IPS DF 6.9 (cell line): ENCODE measurements around the gene SLC13A1.

ENCODE experiments used
- DNase-seq: peaks from one replicate; pipeline ENCODE4 v3.0.0-alpha.2; 2013; ENCODE audit warnings: low read depth, low spot score
- H3K27ac ChIP-seq: one replicate; pipeline ENCODE4 v1.5.1; 2013; ENCODE audit warnings: low read length, control low read depth
- H3K27me3 ChIP-seq: 2 replicates; pipeline ENCODE4 v1.6.1; 2013; ENCODE audit warnings: mild to moderate bottlenecking, low read length; ENCODE audit not compliant: control insufficient read depth, insufficient read depth
- H3K36me3 ChIP-seq: 2 replicates; pipeline ENCODE4 v1.6.1; 2013; ENCODE audit warnings: low read length; ENCODE audit not compliant: control insufficient read depth, insufficient read depth
- H3K4me1 ChIP-seq: 2 replicates; pipeline ENCODE4 v1.6.1; 2013; ENCODE audit warnings: low read length; ENCODE audit not compliant: control insufficient read depth, insufficient read depth
- H3K4me3 ChIP-seq: 2 replicates; pipeline ENCODE4 v1.5.1; 2013; ENCODE audit warnings: mild to moderate bottlenecking, low read length
- H3K9me3 ChIP-seq: 2 replicates; pipeline ENCODE4 v1.6.1; 2013; ENCODE audit warnings: low read length, inconsistent platforms; ENCODE audit not compliant: control insufficient read depth, insufficient read depth
- WGBS: extraction: QIAGEN DNeasy Blood & Tissue Kit; methylation state at CpG from one replicate; pipeline ENCODE4 v1.1.7; 2013; ENCODE audit warnings: mixed read lengths, missing lambda C conversion rate; ENCODE audit not compliant: insufficient read length, insufficient coverage; 5-methylcytosine and 5-hydroxymethylcytosine counted together

The SLC13A1 gene

DNA sequence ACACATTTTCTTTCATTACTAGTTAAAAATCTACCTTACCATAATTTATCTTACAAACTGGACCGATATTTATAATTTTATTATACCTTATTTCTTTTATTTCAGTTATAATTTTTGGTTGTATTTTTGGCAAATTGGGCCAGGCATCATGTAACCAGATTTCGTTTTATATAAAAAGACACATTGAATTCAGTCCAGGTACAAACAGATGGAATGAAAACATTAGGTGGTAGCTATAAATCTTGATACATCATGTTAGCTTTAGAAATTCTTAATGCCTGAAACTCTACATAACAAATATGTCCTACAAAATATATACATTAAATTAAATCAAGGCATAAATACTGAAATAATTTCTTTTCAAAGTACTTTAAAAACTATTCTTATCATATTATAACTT lies 73.1 kb downstream of the SLC13A1 start:
- no peak for DNase-seq
- Histone ChIP-seq H3K9me3 (no peaks in the 10 kb centered on the region), H3K27ac (no peak overlapping the region), H3K4me3 (no peak overlapping the region), H3K36me3 (no peaks in the 10 kb centered on the region), H3K4me1 (no peaks in the 10 kb centered on the region), H3K27me3 (no peaks in the 10 kb centered on the region)
- WGBS: 100% methylated on average over 1 of the region's 2 CpGs

- no peaks in the 10 kb centered on the region for H3K27me3 ChIP-seq
Observed at GRCh38 chr7:123126171-123126570, 73.6 kb downstream of the SLC13A1 start.

GRCh38 chr7:123125231-123125630 lies 74.5 kb downstream of the SLC13A1 start:
- no peaks in the 10 kb centered on the region for H3K36me3 ChIP-seq
- no peak overlapping the region for H3K27ac ChIP-seq
- DNase-seq: no peak
- no peak overlapping the region for H3K4me3 ChIP-seq
- H3K9me3 ChIP-seq: no peaks in the 10 kb centered on the region
- H3K27me3 ChIP-seq: no peaks in the 10 kb centered on the region
- no CpG with 5 or more reads among the region's 3 CpGs for whole genome bisulfite sequencing
- no peaks in the 10 kb centered on the region for H3K4me1 ChIP-seq

More at GRCh38 chr7:123126171-123126570, 73.6 kb downstream of the SLC13A1 start:
- no peaks in the 10 kb centered on the region for H3K36me3 ChIP-seq
- no peaks in the 10 kb centered on the region for H3K4me1 ChIP-seq
- H3K27ac ChIP-seq: no peak overlapping the region
- no peak overlapping the region for H3K4me3 ChIP-seq
- DNase-seq: no peak
- no peaks in the 10 kb centered on the region for H3K9me3 ChIP-seq

DNA sequence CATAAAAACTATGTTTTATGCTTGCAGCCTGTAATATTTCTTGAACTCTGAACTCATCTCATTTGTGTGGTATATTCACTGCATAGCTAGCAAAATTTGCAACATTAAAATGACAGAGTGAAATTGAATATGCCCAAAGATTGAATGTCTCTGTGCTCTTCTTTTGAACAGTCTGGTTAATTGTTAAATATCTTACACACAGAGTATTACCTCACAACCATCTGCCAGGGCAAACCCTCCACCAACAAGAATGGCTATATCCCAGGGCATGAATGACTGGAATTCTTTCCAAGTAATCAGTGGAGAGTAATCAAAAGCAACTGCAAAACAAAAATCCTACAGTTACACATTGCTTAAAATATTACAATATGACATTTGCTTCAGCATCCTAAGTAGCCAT lies 76.9 kb downstream of the SLC13A1 start:
- Histone ChIP-seq H3K36me3 (no peaks in the 10 kb centered on the region), H3K27ac (no peak overlapping the region), H3K27me3 (no peaks in the 10 kb centered on the region), H3K9me3 (no peaks in the 10 kb centered on the region), H3K4me1 (no peaks in the 10 kb centered on the region), H3K4me3 (no peak overlapping the region)
- no peak for DNase-seq

GRCh38 chr7:123120286-123120685 lies 79.5 kb downstream of the SLC13A1 start:
- no peaks in the 10 kb centered on the region for H3K4me1 ChIP-seq
- no peak for DNase-seq
- H3K4me3 ChIP-seq: no peak overlapping the region
- H3K9me3 ChIP-seq: no peaks in the 10 kb centered on the region
- H3K27ac ChIP-seq: no peak overlapping the region
- H3K36me3 ChIP-seq: no peaks in the 10 kb centered on the region
- no peaks in the 10 kb centered on the region for H3K27me3 ChIP-seq

DNA sequence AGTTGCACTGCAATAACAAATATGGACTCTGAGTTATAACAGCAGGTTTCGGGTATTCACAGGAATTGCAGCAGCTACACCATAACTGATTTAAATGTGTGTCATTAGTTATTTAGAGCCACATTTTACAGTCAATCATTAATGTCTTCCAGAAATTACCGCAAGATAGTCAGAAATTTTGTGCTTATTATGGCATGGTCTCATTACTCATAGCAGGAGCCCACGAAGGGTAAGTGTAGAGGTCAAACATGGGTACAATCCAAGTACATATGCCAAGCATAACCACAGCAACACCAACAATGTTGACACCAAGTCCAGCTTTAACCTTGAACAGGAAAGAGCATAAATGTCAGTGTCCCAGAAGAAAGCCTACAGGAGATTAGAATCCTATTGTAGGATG lies 84.4 kb downstream of the SLC13A1 start:
- no peak overlapping the region for H3K4me3 ChIP-seq
- DNase-seq: no peak
- no peak overlapping the region for H3K27ac ChIP-seq
- no peaks in the 10 kb centered on the region for H3K9me3 ChIP-seq
- no peaks in the 10 kb centered on the region for H3K4me1 ChIP-seq
- H3K27me3 ChIP-seq: no peaks in the 10 kb centered on the region
- no peaks in the 10 kb centered on the region for H3K36me3 ChIP-seq
- WGBS: no CpG with 5 or more reads among the region's 3 CpGs

GRCh38 chr7:123114288-123114687 lies 85.5 kb downstream of the SLC13A1 start:
- no peaks in the 10 kb centered on the region for H3K4me1 ChIP-seq
- no peaks in the 10 kb centered on the region for H3K9me3 ChIP-seq
- DNase-seq: no peak
- no CpG with 5 or more reads among the region's 2 CpGs for WGBS
- H3K27ac ChIP-seq: no peak overlapping the region
- no peaks in the 10 kb centered on the region for H3K36me3 ChIP-seq
- H3K4me3 ChIP-seq: no peak overlapping the region
- H3K27me3 ChIP-seq: no peaks in the 10 kb centered on the region

DNA sequence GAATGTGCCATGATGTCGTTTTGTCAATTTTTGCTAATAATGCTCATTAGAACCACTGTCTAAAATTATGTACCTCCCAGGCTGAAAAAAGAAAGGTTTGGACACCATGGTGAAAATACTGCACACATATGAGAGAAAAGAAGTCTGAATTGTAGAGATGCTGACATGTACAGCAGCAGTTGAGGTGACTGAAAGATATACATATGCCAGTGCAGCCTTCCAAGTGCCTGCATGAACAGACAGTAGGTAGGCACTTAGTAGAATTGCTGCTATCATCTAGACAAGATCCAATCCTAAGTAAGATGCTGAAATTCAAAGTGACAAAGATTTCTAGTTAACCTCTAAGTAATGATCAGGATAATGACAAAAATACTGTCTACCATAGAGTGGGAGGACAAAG lies 86.9 kb downstream of the SLC13A1 start:
- H3K4me3 ChIP-seq: no peak overlapping the region
- no peak overlapping the region for H3K27ac ChIP-seq
- H3K4me1 ChIP-seq: no peaks in the 10 kb centered on the region
- no peak for DNase-seq
- no peaks in the 10 kb centered on the region for H3K36me3 ChIP-seq
- H3K27me3 ChIP-seq: no peaks in the 10 kb centered on the region
- WGBS: no CpG with 5 or more reads among the region's 1 CpG
- H3K9me3 ChIP-seq: no peaks in the 10 kb centered on the region

GRCh38 chr7:123099712-123100111 lies 100.1 kb downstream of the SLC13A1 start:
- Histone ChIP-seq H3K4me3 (no peak overlapping the region), H3K9me3 (no peaks in the 10 kb centered on the region), H3K36me3 (no peaks in the 10 kb centered on the region), H3K27me3 (no peaks in the 10 kb centered on the region), H3K4me1 (no peaks in the 10 kb centered on the region), H3K27ac (no peak overlapping the region)
- DNase-seq: no peak
- WGBS: no CpG with 5 or more reads among the region's 2 CpGs

- no CpG with 5 or more reads among the region's 1 CpG for WGBS
- Histone ChIP-seq H3K4me3 (no peak overlapping the region), H3K27ac (no peak overlapping the region), H3K36me3 (no peaks in the 10 kb centered on the region), H3K27me3 (no peaks in the 10 kb centered on the region), H3K9me3 (no peaks in the 10 kb centered on the region), H3K4me1 (no peaks in the 10 kb centered on the region)
- DNase-seq: no peak
Observed at GRCh38 chr7:123096976-123097375, 102.8 kb downstream of the SLC13A1 start.

DNA sequence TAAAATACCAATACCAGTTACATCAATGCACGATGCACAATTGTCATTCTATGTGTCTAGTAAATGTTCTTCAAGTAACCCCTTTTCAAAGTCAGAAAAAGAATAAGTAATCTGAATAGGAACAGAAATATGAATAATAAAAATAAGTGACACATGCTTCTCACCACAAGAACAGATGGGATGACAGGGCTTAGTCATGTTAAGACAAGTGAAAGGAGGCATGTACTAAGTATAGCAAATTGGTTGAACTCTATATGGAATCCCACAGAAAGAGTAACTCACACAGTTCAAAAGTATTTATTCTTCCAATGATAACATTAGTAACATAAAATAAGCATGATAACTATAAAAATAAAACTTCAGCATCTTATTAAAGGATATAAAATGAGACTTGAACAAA lies 103.3 kb downstream of the SLC13A1 start:
- no CpG with 5 or more reads among the region's 1 CpG for WGBS
- no peaks in the 10 kb centered on the region for H3K27me3 ChIP-seq
- no peaks in the 10 kb centered on the region for H3K4me1 ChIP-seq
- DNase-seq: no peak
- no peak overlapping the region for H3K27ac ChIP-seq
- H3K9me3 ChIP-seq: no peaks in the 10 kb centered on the region
- no peaks in the 10 kb centered on the region for H3K36me3 ChIP-seq
- H3K4me3 ChIP-seq: no peak overlapping the region
